Endothelial cell of umbilical vein (primary cell): Measurements from ENCODE around the gene NOTCH1. TPM values are rescaled to one million over a fixed set of nuclear protein-coding genes. Genes with fewer than 3 reads are reported as not detected.

Source experiments
- BruUV-seq: library from RNA; stranded (reverse); fragments of 400-500 nt; replicated peaks from 2 replicates; lab custom pipeline; 2021; lab: Mats Ljungman, UMichigan
- CTCF ChIA-PET: fragments of 300-600, 350-600 bp; sonication (Branson Sonifier 250); formaldehyde crosslinking; loops from one replicate; lab custom pipeline; 2021; ENCODE audit warnings: antibody characterized with exemption, inconsistent platforms; lab: Charles Lee
- POLR2A ChIA-PET: fragments of 300-600, 350-600 bp; sonication (Branson Sonifier 250); formaldehyde crosslinking; loops from one replicate; lab custom pipeline; 2021; ENCODE audit warnings: antibody characterized with exemption, inconsistent platforms; lab: Charles Lee
- DNase-seq: peaks from one replicate; pipeline ENCODE4 v3.0.0-alpha.2; 2011; ENCODE audit warnings: low read depth, low spot score
- FAIRE-seq: peaks from 2 replicates; lab custom pipeline; 2011; peaks lifted over from hg19 to GRCh38; lab: Jason Lieb, UNC
- H2AFZ ChIP-seq: 2 replicates; pipeline ENCODE4 v1.6.0; 2012; ENCODE audit warnings: low read depth, low read length, control low read depth, inconsistent platforms
- H3K27ac ChIP-seq: 2 replicates; pipeline ENCODE4 v1.5.1; 2011; ENCODE audit warnings: low read depth, mild to moderate bottlenecking, control low read depth, low read length, moderate library complexity; ENCODE audit not compliant: insufficient read depth
- H3K27me3 ChIP-seq, 2 experiments: 2 replicates each; pipeline versions ENCODE4 v1.6.0 to v1.6.1; 2011; ENCODE audit warnings: low read length in 2 of 2, mixed read lengths in 1 of 2; ENCODE audit not compliant: control insufficient read depth in 2 of 2, insufficient read depth in 2 of 2
- H3K36me3 ChIP-seq, 2 experiments: 2 replicates in 1 of 2; 3 replicates in 1 of 2; pipeline ENCODE4 v1.5.1; 2011; ENCODE audit warnings: low read length in 2 of 2, mild to moderate bottlenecking in 1 of 2, moderate library complexity in 1 of 2; ENCODE audit not compliant: control insufficient read depth in 2 of 2, insufficient read depth in 2 of 2; ENCODE audit errors: extremely low read depth in 1 of 2
- H3K4me1 ChIP-seq: 3 replicates; pipeline ENCODE4 v1.5.1; 2011; ENCODE audit warnings: mild to moderate bottlenecking, low read length; ENCODE audit not compliant: control insufficient read depth, insufficient read depth; ENCODE audit errors: extremely low read depth
- H3K4me2 ChIP-seq: 2 replicates; pipeline ENCODE4 v1.6.1; 2011; ENCODE audit warnings: low read length, control low read depth, mixed read lengths; ENCODE audit not compliant: insufficient read depth
- H3K4me3 ChIP-seq, 3 experiments: fragments of 200-600 bp in 1 of 3; sonication (generic), shearing (Covaris generic) in 1 of 3; replicated peaks in 1 of 3; 2 replicates each; pipeline ENCODE4 v1.5.1; 2011 to 2016; ENCODE audit warnings: control low read depth in 3 of 3, low read length in 3 of 3, mild to moderate bottlenecking in 2 of 3, inconsistent platforms in 1 of 3, low read depth in 1 of 3, moderate library complexity in 1 of 3; ENCODE audit not compliant: insufficient read depth in 1 of 3
- H3K79me2 ChIP-seq: 2 replicates; pipeline ENCODE4 v1.6.0; 2012; ENCODE audit warnings: low read length, inconsistent platforms; ENCODE audit not compliant: control insufficient read depth, insufficient read depth
- H3K9ac ChIP-seq: replicated peaks from 2 replicates; pipeline ENCODE3; 2011; ENCODE audit warnings: low read length, control low read depth; ENCODE audit not compliant: insufficient read depth; ENCODE audit errors: extremely low read depth
- H3K9me1 ChIP-seq: replicated peaks from 3 replicates; pipeline ENCODE4 v1.6.0; 2011; ENCODE audit warnings: mild to moderate bottlenecking, low read length; ENCODE audit not compliant: control insufficient read depth, insufficient read depth; ENCODE audit errors: extremely low read depth
- H3K9me3 ChIP-seq: replicated peaks from 2 replicates; pipeline ENCODE4 v1.5.1; 2012; ENCODE audit warnings: low read length, inconsistent platforms; ENCODE audit not compliant: control insufficient read depth, insufficient read depth
- H4K20me1 ChIP-seq: replicated peaks from 2 replicates; pipeline ENCODE3; 2011; ENCODE audit warnings: mild to moderate bottlenecking, low read length; ENCODE audit not compliant: control insufficient read depth, insufficient read depth; ENCODE audit errors: extremely low read depth
- CTCF ChIP-seq, 2 donors: IDR thresholded peaks; 1 replicate in 1 of 2; 2 replicates in 1 of 2; pipeline ENCODE4 v1.5.1; 2011; ENCODE audit warnings: low read length in 2 of 2, mild to moderate bottlenecking in 2 of 2, moderate library complexity in 2 of 2, control low read depth in 1 of 2, inconsistent platforms in 1 of 2, low read depth in 1 of 2; ENCODE audit not compliant: insufficient read depth in 1 of 2; ENCODE audit errors: extremely low read depth in 1 of 2
- EZH2 ChIP-seq: IDR thresholded peaks from 2 replicates; pipeline ENCODE4 v1.6.1; 2012; ENCODE audit warnings: borderline replicate concordance, low read depth, mild to moderate bottlenecking, moderate library complexity, low read length, inconsistent platforms; ENCODE audit not compliant: severe bottlenecking
- FOS ChIP-seq: IDR thresholded peaks from 2 replicates; pipeline ENCODE4 v1.6.1; 2011; ENCODE audit warnings: mild to moderate bottlenecking, low read length, moderate library complexity, borderline replicate concordance; ENCODE audit not compliant: insufficient read depth
- GATA2 ChIP-seq: IDR thresholded peaks from 2 replicates; pipeline ENCODE4 v1.7.0; 2011; ENCODE audit warnings: low read depth, mild to moderate bottlenecking, moderate library complexity, mixed read lengths, low read length; ENCODE audit not compliant: insufficient read length, insufficient read depth
- JUN ChIP-seq: IDR thresholded peaks from 2 replicates; pipeline ENCODE4 v1.6.1; 2011; ENCODE audit warnings: borderline replicate concordance, low read depth; ENCODE audit not compliant: insufficient read length, insufficient read depth
- MAX ChIP-seq: IDR thresholded peaks from 2 replicates; pipeline ENCODE4 v1.6.1; 2011; ENCODE audit not compliant: insufficient read depth, insufficient read length
- MYC ChIP-seq: IDR thresholded peaks from one replicate; pipeline ENCODE4 v1.6.1; 2011; ENCODE audit warnings: mild to moderate bottlenecking, low read depth, low read length
- POLR2A ChIP-seq: IDR thresholded peaks from 2 replicates; pipeline ENCODE4 v1.6.1; 2012; ENCODE audit warnings: low read depth, mild to moderate bottlenecking, control low read depth, low read length
- POLR2AphosphoS5 ChIP-seq: IDR thresholded peaks from 2 replicates; pipeline ENCODE4 v1.6.1; 2012; ENCODE audit warnings: low read depth, mild to moderate bottlenecking, control low read depth, low read length, moderate library complexity; ENCODE audit not compliant: insufficient read depth
- dilution Hi-C: fragments of 300-500 bp; cut with MboI; formaldehyde crosslinking; loops from one replicate; pipeline ENCODE4 v1.15.0; 2019; ENCODE audit warnings: low sequenced_read_pairs; ENCODE audit not compliant: extremely low pct_ligation_motif_present
- intact Hi-C: fragments of 100-400 bp; cut with micrococcal nuclease; formaldehyde crosslinking; loops from one replicate; pipeline ENCODE4 v1.10.0; 2022
- polyA plus RNA-seq, 4 experiments: library from polyadenylated mRNA; depleted of rRNA in 3 of 4; stranded (reverse) in 3 of 4; unstranded in 1 of 4; fragments of >200 nt; gene quantifications; 2 replicates each; pipeline versions ENCODE4 v1.2.1 to v1.2.3, GENCODE V29; 2011 to 2012; ENCODE audit warnings: missing spikeins in 1 of 4
- total RNA-seq: library from RNA; stranded (reverse); gene quantifications from 2 replicates; pipeline ENCODE4 v1.2.3, GENCODE V29; 2021

Gene NOTCH1
- total and polyA plus RNA-seq, 2 donors (not counting 3 experiments of a cell fraction or from before 2014, with no cell fraction given), result 31.7 to 153 TPM

- ChIA-PET CTCF (interaction anchor here (1.1 kb wide), 1 partner anchor 30 kb away, joined by 4 read pairs; no protein-coding TSS in a partner anchor), POLR2A (no interaction called here)
- Histone ChIP-seq H3K4me3 (no peak overlapping the region), H3K9me1 (no peaks in the 10 kb centered on the region), H3K27me3 (no peaks in the 10 kb centered on the region), H3K9me3 (no peaks in the 10 kb centered on the region), H2AFZ (no peak overlapping the region), H3K79me2 (peaks cover 27% of the 10 kb centered on the region), H3K4me1 (no peaks in the 10 kb centered on the region), H3K9ac (no peak overlapping the region), H3K36me3 (peaks cover 6 to 87% of the 10 kb centered on the region in 2 experiments), H3K27ac (no peak overlapping the region), H4K20me1 (no peaks in the 10 kb centered on the region), H3K4me2 (no peak overlapping the region)
- DNase-seq, result no peak
- dilution Hi-C loops (no loop called here), intact Hi-C loops (no loop called here)
- TF ChIP-seq EZH2, result no peak
- TF ChIP-seq MAX, result no peak
- no peak for TF ChIP-seq POLR2A
- no peak for TF ChIP-seq GATA2
- no peak for TF ChIP-seq CTCF (IDR thresholded peaks at IDR 0.05; ENCODE audit: extremely low read depth in 1 of 2, insufficient read depth in 1 of 2, low read depth in 1 of 2, low read length in 2 of 2)
- TF ChIP-seq MYC, result no peak
- no peak for TF ChIP-seq FOS
- no peak for TF ChIP-seq POLR2AphosphoS5
- no peak for TF ChIP-seq JUN
- BruUV-seq, result no TSS peak
- FAIRE-seq, result no peak
Measured at GRCh38 chr9:136518623-136519022, 27.2 kb downstream of the NOTCH1 start.
